Measurements from ENCODE around the gene CEP55. TPM values are rescaled to one million over a fixed set of nuclear protein-coding genes. Genes with fewer than 3 reads are reported as not detected.

CEP55 gene
- total and polyA plus RNA-seq, 9 of the 15 experiments (the other 6 are each of a cell fraction or from before 2014, with no cell fraction given), result 4.4 to 32.5 (median 18.1) TPM

GRCh38 chr10:93553482-93554315 lies 57.3 kb downstream of the CEP55 start:
- in situ Hi-C loops (cut with MboI) (no loop called here), intact Hi-C loops (cut with micrococcal nuclease) (loop anchor here (5.0 to 10.0 kb wide), 2 partner anchors 129 to 261 kb away; no protein-coding TSS in a partner anchor)
- Histone ChIP-seq H3K9me3 (replicated peaks; ENCODE audit: control insufficient read depth, insufficient read depth, low read depth, low read length) (no peaks in the 10 kb centered on the region), H3K9me1 (ENCODE audit: control insufficient read depth, insufficient read depth, low read length) (no peaks in the 10 kb centered on the region), H4K20me1 (replicated peaks; ENCODE audit: control insufficient read depth, insufficient read depth, low read length) (no peaks in the 10 kb centered on the region), H3K36me3 (ENCODE audit: control insufficient read depth, insufficient read depth, low read length) (no peaks in the 10 kb centered on the region; the same call in 2 of the 3 replicates), H2AFZ (ENCODE audit: low read depth, low read length) (peak overlapping the region; percentile 70; the same call in 1 of the 2 replicates), H3K9ac (ENCODE audit: insufficient read depth in 1 of 2, low read depth in 2 of 2, low read length in 2 of 2) (no peak overlapping the region), H3K4me1 (replicated peaks in 1 of 2; ENCODE audit: control insufficient read depth in 2 of 2, insufficient read depth in 2 of 2, low read length in 2 of 2) (peaks cover 0 to 11% of the 10 kb centered on the region in 2 experiments; a peak in 3 of 5 replicates), H3K27ac (ENCODE audit: extremely low read depth, low read depth, low read length) (no peak overlapping the region), H3K27me3 (ENCODE audit: control insufficient read depth in 2 of 2, insufficient read depth in 2 of 2, low read length in 2 of 2) (no peaks in the 10 kb centered on the region), H3K79me2 (ENCODE audit: control insufficient read depth, insufficient read depth, low read length) (no peaks in the 10 kb centered on the region), H3K4me2 (ENCODE audit: insufficient read depth, low read length) (no peak overlapping the region), H3K4me3 (no peak overlapping the region)
- CTCF ChIA-PET (ENCODE audit: low intra/inter-chr PET ratio), result interaction anchor here (1.6 kb wide), 1 partner anchor 127 kb away, joined by 8 read pairs; no protein-coding TSS in a partner anchor
- WGBS (ENCODE audit: insufficient coverage, low coverage, missing lambda C conversion rate), result 35% methylated on average over 6 of the region's 8 CpGs
- ATAC-seq (peak; percentile 46), FAIRE-seq (no peak), DNase-seq (ENCODE audit: extremely low read depth in 1 of 4, low spot score in 3 of 4) (peak in 1 of 4 experiments; percentile 7)
- TF ChIP-seq SMAD2 (IDR thresholded peaks at IDR 0.05; ENCODE audit: low read depth, low read length) (no peak), GABPB1 (CRISPR knock-in tag; IDR thresholded peaks at IDR 0.05) (no peak), ZNF77 (CRISPR knock-in tag; IDR thresholded peaks at IDR 0.05) (no peak), ZC3H4 (CRISPR knock-in tag; IDR thresholded peaks at IDR 0.05; ENCODE audit: borderline replicate concordance) (no peak), TAF9B (IDR thresholded peaks at IDR 0.05; ENCODE audit: partially characterized antibody) (no peak), U2AF1 (optimal IDR thresholded peaks at IDR 0.05; ENCODE audit: low read depth, low read length) (no peak)
- no TSS peak for BruUV-seq (replicated peaks)
- POLR2A ChIA-PET, result interaction anchor here (1.2 to 1.7 kb wide), 2 partner anchors 11 to 15 kb away, joined by 4 to 5 read pairs; no protein-coding TSS in a partner anchor

Measured in K562 (cell line).